K562 (cell line): Measurements from ENCODE around the gene MEIS1. TPM values are rescaled to one million over a fixed set of nuclear protein-coding genes. Genes with fewer than 3 reads are reported as not detected.

Experiments
- ATAC-seq: fragments of 200-7000 bp; cut with Tn5 transposase; 3 replicates; pipeline ENCODE4 v1.9.1; 2020; ENCODE audit warnings: moderate library complexity
- BruUV-seq: library from RNA; stranded (reverse); fragments of 400-500 nt; replicated peaks from 2 replicates; lab custom pipeline; 2021; lab: Mats Ljungman, UMichigan
- CTCF ChIA-PET: fragments of 300-600 bp; formaldehyde crosslinking; extraction: SDS; loops from one replicate; lab custom pipeline; 2021; ENCODE audit warnings: low intra/inter-chr PET ratio; lab: Yijun Ruan, JAX
- POLR2A ChIA-PET: fragments of 300-600, 350-650 bp; sonication (Branson Sonifier 250); formaldehyde crosslinking; extraction: SDS; loops from one replicate; lab custom pipeline; 2021; ENCODE audit warnings: antibody characterized with exemption, inconsistent platforms; lab: Yijun Ruan, JAX
- DNase-seq, 4 experiments: peaks; one replicate each; pipeline versions ENCODE4 v3.0.0 to v3.0.0-alpha.2; 2011 to 2018; ENCODE audit warnings: low spot score in 3 of 4, mixed read lengths in 3 of 4; ENCODE audit errors: extremely low read depth in 1 of 4
- FAIRE-seq: peaks from 2 replicates; lab custom pipeline; 2011; peaks lifted over from hg19 to GRCh38; lab: Jason Lieb, UNC
- H2AFZ ChIP-seq: 2 replicates; pipeline ENCODE4 v1.6.0; 2011; ENCODE audit warnings: low read depth, low read length, control low read depth, inconsistent platforms
- H3K27ac ChIP-seq: fragments of 200-600 bp; 3 replicates; pipeline ENCODE4 v1.8.0; 2011; ENCODE audit warnings: low read depth, mild to moderate bottlenecking, control low read depth, inconsistent platforms, low read length, moderate library complexity, mixed read lengths; ENCODE audit errors: extremely low read depth
- H3K27me3 ChIP-seq, 2 experiments: fragments of 300-600 bp in 1 of 2; 2 replicates in 1 of 2; 3 replicates in 1 of 2; pipeline versions ENCODE4 v1.6.0 to v1.8.0; 2011; ENCODE audit warnings: inconsistent platforms in 2 of 2, low read length in 2 of 2, mild to moderate bottlenecking in 1 of 2, mixed read lengths in 1 of 2, moderate library complexity in 1 of 2; ENCODE audit not compliant: control insufficient read depth in 2 of 2, insufficient read depth in 2 of 2
- H3K36me3 ChIP-seq: fragments of 300-600 bp; 3 replicates; pipeline ENCODE4 v1.8.0; 2011; ENCODE audit warnings: mild to moderate bottlenecking, low read length, inconsistent platforms; ENCODE audit not compliant: control insufficient read depth, insufficient read depth
- H3K4me1 ChIP-seq, 2 experiments: fragments of 200-600 bp in 1 of 2; replicated peaks in 1 of 2; 2 replicates in 1 of 2; 3 replicates in 1 of 2; pipeline versions ENCODE4 v1.5.1 to v1.8.0; 2011; ENCODE audit warnings: inconsistent platforms in 2 of 2, low read length in 2 of 2, mild to moderate bottlenecking in 1 of 2, mixed read lengths in 1 of 2, moderate library complexity in 1 of 2; ENCODE audit not compliant: control insufficient read depth in 2 of 2, insufficient read depth in 2 of 2
- H3K4me2 ChIP-seq: 2 replicates; pipeline ENCODE4 v1.6.1; 2011; ENCODE audit warnings: low read length, control low read depth, inconsistent platforms, mixed read lengths; ENCODE audit not compliant: insufficient read depth
- H3K4me3 ChIP-seq: fragments of 200-600 bp; sonication (generic), shearing (Covaris generic); 2 replicates; pipeline ENCODE4 v1.5.1; 2016; ENCODE audit warnings: control low read depth, inconsistent platforms
- H3K79me2 ChIP-seq: fragments of 200-600 bp; 3 replicates; pipeline ENCODE4 v1.8.0; 2011; ENCODE audit warnings: low read length, inconsistent platforms; ENCODE audit not compliant: control insufficient read depth, insufficient read depth
- H3K9ac ChIP-seq, 2 experiments: 2 replicates each; pipeline versions ENCODE4 v1.6.0 to v1.6.1; 2011; ENCODE audit warnings: low read depth in 2 of 2, low read length in 2 of 2, control low read depth in 1 of 2, inconsistent platforms in 1 of 2, mild to moderate bottlenecking in 1 of 2, mixed read lengths in 1 of 2; ENCODE audit not compliant: insufficient read depth in 1 of 2
- H3K9me1 ChIP-seq: one replicate; pipeline ENCODE4 v1.6.0; 2011; ENCODE audit warnings: inconsistent platforms, mild to moderate bottlenecking, low read length, moderate library complexity; ENCODE audit not compliant: control insufficient read depth, insufficient read depth
- H3K9me3 ChIP-seq: replicated peaks from 2 replicates; pipeline ENCODE4 v1.5.1; 2011; ENCODE audit warnings: low read depth, low read length, inconsistent platforms; ENCODE audit not compliant: control insufficient read depth, insufficient read depth
- H4K20me1 ChIP-seq: replicated peaks from 2 replicates; pipeline ENCODE4 v1.6.1; 2011; ENCODE audit warnings: low read length, inconsistent platforms, mixed read lengths; ENCODE audit not compliant: control insufficient read depth, insufficient read depth
- ASH1L ChIP-seq: fragments of 450-650 bp; IDR thresholded peaks from 2 replicates; pipeline ENCODE4 v1.6.1; 2018; ENCODE audit warnings: borderline replicate concordance, mild to moderate bottlenecking, low read depth; ENCODE audit not compliant: partially characterized antibody
- ATF7 ChIP-seq: fragments of 450-650 bp; IDR thresholded peaks from 2 replicates; pipeline ENCODE4 v1.7.1; 2014; ENCODE audit warnings: mild to moderate bottlenecking, moderate library complexity
- MTA1 ChIP-seq: fragments of 450-650 bp; IDR thresholded peaks from 2 replicates; pipeline ENCODE4 v1.6.1; 2017; ENCODE audit warnings: borderline replicate concordance
- TAF15 ChIP-seq: fragments of 200-400 bp; formaldehyde crosslinking; IDR thresholded peaks from 2 replicates; pipeline ENCODE4 v1.6.1; 2017; ENCODE audit warnings: mild to moderate bottlenecking, low read depth, low read length, moderate library complexity
- ZNF184 ChIP-seq: sonication (generic); formaldehyde crosslinking; IDR thresholded peaks from 2 replicates; pipeline ENCODE4 v1.5.0; 2020; ENCODE audit warnings: missing genetic modification reagents
- ZNF695 ChIP-seq: fragments of 450-650 bp; formaldehyde crosslinking; IDR thresholded peaks from 2 replicates; pipeline ENCODE4 v1.4.0; 2020; ENCODE audit warnings: mild to moderate bottlenecking, moderate library complexity
- ZNF764 ChIP-seq: fragments of 250-450 bp; sonication (Bioruptor Pico); IDR thresholded peaks from 2 replicates; pipeline ENCODE4 v1.4.0; 2020; ENCODE audit warnings: low read depth, mild to moderate bottlenecking, moderate library complexity
- WGBS: fragments of 100-300 bp; shearing (Covaris generic); methylation state at CpG from one replicate; pipeline ENCODE4 v1.1.6; 2016; ENCODE audit warnings: low coverage, mixed read lengths; ENCODE audit not compliant: insufficient coverage; ENCODE audit errors: missing lambda C conversion rate; 5-methylcytosine and 5-hydroxymethylcytosine counted together
- in situ Hi-C: fragments of 300-500 bp; cut with MboI; formaldehyde crosslinking; loops from 4 replicates; pipeline ENCODE4 v1.15.0; 2018; ENCODE audit warnings: inconsistent platforms, mixed read lengths
- intact Hi-C: fragments of 100-400 bp; cut with micrococcal nuclease; formaldehyde crosslinking; loops from 2 replicates; pipeline ENCODE4 v1.14.2; 2022
- polyA plus RNA-seq, 8 experiments: library from polyadenylated mRNA; depleted of rRNA in 4 of 8; stranded (reverse) in 5 of 8; unstranded in 3 of 8; fragments of >200 nt; fragmentation: Nextera tagmentation in 2 of 8; fragmentation: Illumina TruSeq in 1 of 8; extraction: Ambion mirVana in 2 of 8; extraction: Trizol in 1 of 8; gene quantifications; 2 replicates each; pipeline versions ENCODE4 v1.2.1 to v1.2.3, GENCODE V29; 2011 to 2014; ENCODE audit warnings: inconsistent platforms in 1 of 8, missing spikeins in 1 of 8
- total RNA-seq, 7 experiments: library from RNA; depleted of rRNA in 6 of 7; stranded (reverse); fragments of >200 nt in 6 of 7; fragmentation: Illumina TruSeq in 2 of 7; extraction: Trizol in 2 of 7; gene quantifications; 2 replicates each; pipeline versions ENCODE4 v1.2.1 to v1.2.3, GENCODE V29; 2011 to 2021; ENCODE audit warnings: low replicate concordance in 1 of 7
- TF ChIP-seq, protein P1 (sequence below): sonication (generic); formaldehyde crosslinking; IDR thresholded peaks from 2 replicates; pipeline ENCODE4 v1.8.1; 2023; ENCODE audit warnings: mild to moderate bottlenecking, missing genetic modification reagents
- TF ChIP-seq, protein P2 (sequence below): fragments of 250-450 bp; sonication (Bioruptor Pico); IDR thresholded peaks from 2 replicates; pipeline ENCODE4 v1.5.0; 2020; ENCODE audit warnings: mild to moderate bottlenecking
- TF ChIP-seq, protein P3 (sequence below): sonication (generic); formaldehyde crosslinking; IDR thresholded peaks from 2 replicates; pipeline ENCODE4 v1.8.0; 2023; ENCODE audit warnings: missing genetic modification reagents, mild to moderate bottlenecking, borderline replicate concordance

MEIS1 gene
- total and polyA plus RNA-seq, 9 of the 15 experiments (the other 6 are each of a cell fraction or from before 2014, with no cell fraction given), result 2.3 to 9.0 (median 5.9) TPM

DNA sequence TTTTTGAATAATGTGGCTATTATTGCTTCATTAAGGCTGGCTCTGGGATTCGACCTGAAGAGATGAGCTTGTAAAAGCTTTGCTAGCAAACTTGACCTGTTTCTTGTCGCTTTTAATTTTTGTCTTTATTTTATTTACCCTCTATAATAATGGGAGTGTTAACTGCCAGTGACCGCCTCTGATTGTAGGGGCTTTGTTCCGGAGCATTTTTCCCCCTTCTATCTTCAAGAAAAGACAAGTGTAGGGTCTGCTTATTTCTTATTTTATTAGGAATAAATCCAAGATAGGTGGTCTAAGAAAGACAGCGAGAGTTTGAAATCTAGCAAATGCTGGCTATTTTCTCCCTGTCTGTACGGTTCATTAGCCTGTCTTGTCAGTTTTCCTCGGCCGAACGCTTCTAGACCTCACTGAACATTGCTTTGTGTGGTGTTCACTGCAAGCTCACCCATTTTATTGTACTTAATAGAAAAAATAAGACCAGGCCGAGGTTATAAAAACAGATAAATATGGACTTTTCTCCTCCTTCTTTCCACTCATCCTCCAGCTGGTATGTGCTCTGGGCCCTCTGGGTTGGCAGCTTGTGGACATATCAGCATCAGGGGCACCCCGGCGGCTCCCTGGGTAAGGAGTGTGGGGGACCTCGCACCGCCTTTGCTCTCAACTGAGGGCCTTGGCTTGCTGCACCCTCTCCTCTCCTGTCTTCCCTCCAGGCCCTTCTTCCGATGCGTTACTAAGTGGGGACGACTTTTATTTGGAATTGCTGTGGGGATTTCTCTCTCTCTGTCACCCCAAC lies 8.5 kb downstream of the MEIS1 start (continued):
- TF ChIP-seq, protein P1, sequence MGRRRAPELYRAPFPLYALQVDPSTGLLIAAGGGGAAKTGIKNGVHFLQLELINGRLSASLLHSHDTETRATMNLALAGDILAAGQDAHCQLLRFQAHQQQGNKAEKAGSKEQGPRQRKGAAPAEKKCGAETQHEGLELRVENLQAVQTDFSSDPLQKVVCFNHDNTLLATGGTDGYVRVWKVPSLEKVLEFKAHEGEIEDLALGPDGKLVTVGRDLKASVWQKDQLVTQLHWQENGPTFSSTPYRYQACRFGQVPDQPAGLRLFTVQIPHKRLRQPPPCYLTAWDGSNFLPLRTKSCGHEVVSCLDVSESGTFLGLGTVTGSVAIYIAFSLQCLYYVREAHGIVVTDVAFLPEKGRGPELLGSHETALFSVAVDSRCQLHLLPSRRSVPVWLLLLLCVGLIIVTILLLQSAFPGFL (CRISPR knock-in tag), result no peak
- TF ChIP-seq, all 486 proteins: peak for 0

DNA sequence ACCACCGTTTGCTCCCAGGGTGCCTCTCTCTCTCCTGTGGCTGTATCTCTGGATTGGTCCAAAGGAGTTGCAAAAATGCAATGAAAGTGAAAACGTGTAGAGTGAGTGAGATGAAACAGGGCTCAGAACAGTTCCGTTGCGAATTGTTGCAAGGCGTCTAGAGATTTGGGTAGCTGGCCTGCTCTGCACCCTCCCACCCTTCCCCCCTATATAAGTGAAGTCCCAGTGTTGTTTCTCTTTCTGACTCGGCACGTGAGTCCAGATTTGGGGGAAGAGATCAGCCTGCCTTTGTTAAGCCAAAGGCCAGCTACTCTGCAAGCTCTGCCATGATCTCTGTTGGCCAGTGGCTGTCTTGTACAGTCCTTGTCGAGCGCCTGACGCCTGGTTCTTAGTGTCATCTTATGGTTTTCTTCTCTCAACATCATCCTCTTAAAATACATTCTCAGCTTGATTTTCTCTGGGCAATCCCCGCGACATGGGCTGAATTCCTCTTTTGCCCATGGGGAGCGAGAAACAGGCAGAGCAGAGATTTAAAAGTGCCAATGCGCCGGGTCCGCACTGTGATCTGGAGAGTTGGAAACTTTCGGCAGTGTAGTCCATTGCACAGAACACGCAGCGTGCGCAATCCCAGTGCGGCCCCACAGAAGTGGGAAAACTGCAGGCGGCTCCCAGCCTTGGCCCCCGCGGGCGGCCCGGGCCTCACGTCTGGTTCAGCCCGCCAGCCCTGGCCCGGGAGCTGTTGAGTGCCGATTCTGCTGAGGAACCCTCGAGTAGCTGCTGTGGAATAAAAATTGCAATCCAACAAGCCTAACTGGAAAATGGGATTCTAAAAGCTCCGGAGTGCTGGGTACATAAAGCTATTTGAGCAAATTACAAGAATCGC lies 9.3 kb downstream of the MEIS1 start:
- Histone ChIP-seq H3K9me1 (no peaks in the 10 kb centered on the region), H4K20me1 (no peaks in the 10 kb centered on the region), H3K9ac (no peak overlapping the region), H2AFZ (no peak overlapping the region), H3K4me3 (no peak overlapping the region), H3K27me3 (no peaks in the 10 kb centered on the region), H3K36me3 (peaks cover 13% of the 10 kb centered on the region; the same call in 2 of the 3 replicates), H3K4me1 (no peaks in the 10 kb centered on the region), H3K79me2 (no peaks in the 10 kb centered on the region), H3K27ac (no peak overlapping the region), H3K9me3 (no peaks in the 10 kb centered on the region), H3K4me2 (no peak overlapping the region)
- 88% methylated on average over 26 of the region's 33 CpGs for WGBS
- ATAC-seq, result no peak
- ChIA-PET POLR2A (no interaction called here), CTCF (no interaction called here)
- in situ Hi-C loops (no loop called here), intact Hi-C loops (no loop called here)
- no peak for DNase-seq
- BruUV-seq, result no TSS peak
- no peak for FAIRE-seq
- TF ChIP-seq ATF7, result no peak
- TF ChIP-seq, protein P2, sequence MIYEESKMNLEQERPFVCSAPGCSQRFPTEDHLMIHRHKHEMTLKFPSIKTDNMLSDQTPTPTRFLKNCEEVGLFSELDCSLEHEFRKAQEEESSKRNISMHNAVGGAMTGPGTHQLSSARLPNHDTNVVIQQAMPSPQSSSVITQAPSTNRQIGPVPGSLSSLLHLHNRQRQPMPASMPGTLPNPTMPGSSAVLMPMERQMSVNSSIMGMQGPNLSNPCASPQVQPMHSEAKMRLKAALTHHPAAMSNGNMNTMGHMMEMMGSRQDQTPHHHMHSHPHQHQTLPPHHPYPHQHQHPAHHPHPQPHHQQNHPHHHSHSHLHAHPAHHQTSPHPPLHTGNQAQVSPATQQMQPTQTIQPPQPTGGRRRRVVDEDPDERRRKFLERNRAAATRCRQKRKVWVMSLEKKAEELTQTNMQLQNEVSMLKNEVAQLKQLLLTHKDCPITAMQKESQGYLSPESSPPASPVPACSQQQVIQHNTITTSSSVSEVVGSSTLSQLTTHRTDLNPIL, result no peak
- no peak for TF ChIP-seq ZNF695 (CRISPR knock-in tag)
- no peak for TF ChIP-seq TAF15
- TF ChIP-seq MTA1, result no peak
- no peak for TF ChIP-seq ZNF184 (CRISPR knock-in tag)
- TF ChIP-seq, protein P3, sequence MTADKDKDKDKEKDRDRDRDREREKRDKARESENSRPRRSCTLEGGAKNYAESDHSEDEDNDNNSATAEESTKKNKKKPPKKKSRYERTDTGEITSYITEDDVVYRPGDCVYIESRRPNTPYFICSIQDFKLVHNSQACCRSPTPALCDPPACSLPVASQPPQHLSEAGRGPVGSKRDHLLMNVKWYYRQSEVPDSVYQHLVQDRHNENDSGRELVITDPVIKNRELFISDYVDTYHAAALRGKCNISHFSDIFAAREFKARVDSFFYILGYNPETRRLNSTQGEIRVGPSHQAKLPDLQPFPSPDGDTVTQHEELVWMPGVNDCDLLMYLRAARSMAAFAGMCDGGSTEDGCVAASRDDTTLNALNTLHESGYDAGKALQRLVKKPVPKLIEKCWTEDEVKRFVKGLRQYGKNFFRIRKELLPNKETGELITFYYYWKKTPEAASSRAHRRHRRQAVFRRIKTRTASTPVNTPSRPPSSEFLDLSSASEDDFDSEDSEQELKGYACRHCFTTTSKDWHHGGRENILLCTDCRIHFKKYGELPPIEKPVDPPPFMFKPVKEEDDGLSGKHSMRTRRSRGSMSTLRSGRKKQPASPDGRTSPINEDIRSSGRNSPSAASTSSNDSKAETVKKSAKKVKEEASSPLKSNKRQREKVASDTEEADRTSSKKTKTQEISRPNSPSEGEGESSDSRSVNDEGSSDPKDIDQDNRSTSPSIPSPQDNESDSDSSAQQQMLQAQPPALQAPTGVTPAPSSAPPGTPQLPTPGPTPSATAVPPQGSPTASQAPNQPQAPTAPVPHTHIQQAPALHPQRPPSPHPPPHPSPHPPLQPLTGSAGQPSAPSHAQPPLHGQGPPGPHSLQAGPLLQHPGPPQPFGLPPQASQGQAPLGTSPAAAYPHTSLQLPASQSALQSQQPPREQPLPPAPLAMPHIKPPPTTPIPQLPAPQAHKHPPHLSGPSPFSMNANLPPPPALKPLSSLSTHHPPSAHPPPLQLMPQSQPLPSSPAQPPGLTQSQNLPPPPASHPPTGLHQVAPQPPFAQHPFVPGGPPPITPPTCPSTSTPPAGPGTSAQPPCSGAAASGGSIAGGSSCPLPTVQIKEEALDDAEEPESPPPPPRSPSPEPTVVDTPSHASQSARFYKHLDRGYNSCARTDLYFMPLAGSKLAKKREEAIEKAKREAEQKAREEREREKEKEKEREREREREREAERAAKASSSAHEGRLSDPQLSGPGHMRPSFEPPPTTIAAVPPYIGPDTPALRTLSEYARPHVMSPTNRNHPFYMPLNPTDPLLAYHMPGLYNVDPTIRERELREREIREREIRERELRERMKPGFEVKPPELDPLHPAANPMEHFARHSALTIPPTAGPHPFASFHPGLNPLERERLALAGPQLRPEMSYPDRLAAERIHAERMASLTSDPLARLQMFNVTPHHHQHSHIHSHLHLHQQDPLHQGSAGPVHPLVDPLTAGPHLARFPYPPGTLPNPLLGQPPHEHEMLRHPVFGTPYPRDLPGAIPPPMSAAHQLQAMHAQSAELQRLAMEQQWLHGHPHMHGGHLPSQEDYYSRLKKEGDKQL (CRISPR knock-in tag), result no peak
- no peak for TF ChIP-seq ZNF764
- no peak for TF ChIP-seq ASH1L
